Ishikawa (cell line): ENCODE data around the gene IQCF6.

ENCODE experiments used
- EP300 ChIP-seq: IDR thresholded peaks from 2 replicates; pipeline ENCODE4 v1.6.1; 2012; ENCODE audit warnings: borderline replicate concordance
- TF ChIP-seq, protein P1 (sequence below): IDR thresholded peaks from 2 replicates; pipeline ENCODE4 v1.6.1; 2012

DNA sequence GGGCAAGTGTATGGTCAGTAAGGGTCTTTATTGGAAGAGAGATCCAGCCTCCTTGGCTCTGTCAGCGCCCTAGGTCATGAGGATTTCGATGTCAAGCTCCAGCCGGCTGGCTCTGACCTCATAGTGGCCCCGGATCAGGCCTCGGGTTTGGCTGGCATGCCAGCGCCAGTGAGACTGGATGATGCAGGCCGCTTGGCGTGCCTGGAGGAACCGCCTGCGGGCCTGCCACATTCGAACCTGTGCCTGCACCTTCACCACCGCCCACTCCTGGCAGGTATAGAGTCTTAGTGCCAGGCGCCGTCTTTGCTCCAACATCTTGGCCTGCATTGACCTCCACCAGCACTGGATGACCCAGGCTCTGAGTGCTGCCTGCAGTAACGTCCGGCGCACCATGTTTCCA, 483 bp downstream of the IQCF6 start:
- no peak for TF ChIP-seq EP300
- TF ChIP-seq, protein P1, sequence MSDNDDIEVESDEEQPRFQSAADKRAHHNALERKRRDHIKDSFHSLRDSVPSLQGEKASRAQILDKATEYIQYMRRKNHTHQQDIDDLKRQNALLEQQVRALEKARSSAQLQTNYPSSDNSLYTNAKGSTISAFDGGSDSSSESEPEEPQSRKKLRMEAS = no peak
